Spinal cord (tissue), 10 donors: ENCODE data around the gene POMT2. TPM values are rescaled to one million over a fixed set of nuclear protein-coding genes. Genes with fewer than 3 reads are reported as not detected.

Source experiments
- DNase-seq, 6 donors: peaks; one replicate each; pipeline versions ENCODE4 v3.0.0 to v3.0.0-alpha.2; 2013 to 2015; ENCODE audit warnings: low spot score in 6 of 6, low read depth in 4 of 6
- H3K27ac ChIP-seq: one replicate; pipeline ENCODE4 v1.5.1; 2013; ENCODE audit warnings: low read depth, low read length, control low read depth
- H3K27me3 ChIP-seq: one replicate; pipeline ENCODE4 v1.6.1; 2013; ENCODE audit warnings: low read length; ENCODE audit not compliant: control insufficient read depth, insufficient read depth
- H3K36me3 ChIP-seq: one replicate; pipeline ENCODE4 v1.6.1; 2013; ENCODE audit warnings: low read length; ENCODE audit not compliant: control insufficient read depth, insufficient read depth
- H3K4me1 ChIP-seq: one replicate; pipeline ENCODE4 v1.6.1; 2013; ENCODE audit warnings: low read length; ENCODE audit not compliant: control insufficient read depth, insufficient read depth
- H3K4me3 ChIP-seq: one replicate; pipeline ENCODE4 v1.5.1; 2013; ENCODE audit warnings: low read depth, low read length, control low read depth
- H3K9me3 ChIP-seq: one replicate; pipeline ENCODE4 v1.6.1; 2013; ENCODE audit warnings: low read length; ENCODE audit not compliant: control insufficient read depth, insufficient read depth
- WGBS: methylation state at CpG from one replicate; pipeline ENCODE4 v1.1.5; 2013; ENCODE audit warnings: missing lambda C conversion rate; ENCODE audit not compliant: insufficient coverage; 5-methylcytosine and 5-hydroxymethylcytosine counted together
- polyA plus RNA-seq, 2 donors: library from polyadenylated mRNA; unstranded; fragments of 120-200 nt; gene quantifications; one replicate each; pipeline ENCODE4 v1.2.1, GENCODE V29; 2013; ENCODE audit not compliant: insufficient read length in 2 of 2
- total RNA-seq, 2 donors: library from RNA; depleted of rRNA in 1 of 2; stranded (reverse); fragments of 120-200 nt in 1 of 2; fragments of >200 nt in 1 of 2; gene quantifications; one replicate each; pipeline versions ENCODE4 v1.2.3 to v1.2.4, GENCODE V29; 2013 to 2014
- donor health status: healthy.

Gene POMT2
- total and polyA plus RNA-seq, 4 donors = 19.9 to 55.7 (median 31.2) TPM

GRCh38 chr14:77275601-77276017, 45.1 kb downstream of the POMT2 start:
- H3K4me1 ChIP-seq = peaks cover 24% of the 10 kb centered on the region
- WGBS = no CpG with 5 or more reads among the region's 8 CpGs
- DNase-seq = peak in 2 of 6 donors; percentile 50 to 78
- no peak overlapping the region for H3K27ac ChIP-seq
- peaks cover 8% of the 10 kb centered on the region for H3K27me3 ChIP-seq
- H3K9me3 ChIP-seq = no peaks in the 10 kb centered on the region
- no peak overlapping the region for H3K4me3 ChIP-seq
- H3K36me3 ChIP-seq = peaks cover 51% of the 10 kb centered on the region

GRCh38 chr14:77275041-77275580, 45.6 kb downstream of the POMT2 start:
- H3K27ac ChIP-seq = no peak overlapping the region

GRCh38 chr14:77273796-77274195, 46.9 kb downstream of the POMT2 start:
- Histone ChIP-seq H3K4me1 (peaks cover 27% of the 10 kb centered on the region), H3K27me3 (peaks cover 21% of the 10 kb centered on the region), H3K36me3 (peaks cover 33% of the 10 kb centered on the region), H3K9me3 (no peaks in the 10 kb centered on the region), H3K27ac (no peak overlapping the region), H3K4me3 (no peak overlapping the region)
- no peak for DNase-seq
- 80% methylated on average over 4 of the region's 4 CpGs for WGBS

More at GRCh38 chr14:77275041-77275580, 45.6 kb downstream of the POMT2 start:
- DNase-seq = peak in 1 of 6 donors; percentile 74
- Histone ChIP-seq H3K27me3 (peaks cover 12% of the 10 kb centered on the region), H3K36me3 (peaks cover 46% of the 10 kb centered on the region), H3K4me3 (no peak overlapping the region), H3K9me3 (no peaks in the 10 kb centered on the region), H3K4me1 (peaks cover 26% of the 10 kb centered on the region)
- 47% methylated on average over 2 of the region's 5 CpGs for WGBS

GRCh38 chr14:77272261-77272660, 48.4 kb downstream of the POMT2 start:
- H3K9me3 ChIP-seq = peaks cover 4% of the 10 kb centered on the region
- H3K27me3 ChIP-seq = peaks cover 23% of the 10 kb centered on the region
- no peak for DNase-seq
- peaks cover 27% of the 10 kb centered on the region for H3K4me1 ChIP-seq
- H3K4me3 ChIP-seq = no peak overlapping the region
- H3K36me3 ChIP-seq = peaks cover 18% of the 10 kb centered on the region
- no peak overlapping the region for H3K27ac ChIP-seq
- 100% methylated on average over 1 of the region's 4 CpGs for WGBS

GRCh38 chr14:77271113-77271710, 49.5 kb downstream of the POMT2 start, which contains the start of gene NGB:
NGB (minus strand) TSS chr14:77271206; CDS start chr14:77270937, 269 bp downstream.
- peak in 1 of 6 donors; percentile 21 for DNase-seq
- 10% methylated on average over 37 of the region's 38 CpGs for WGBS
- peaks cover 10% of the 10 kb centered on the region for H3K36me3 ChIP-seq
- peaks cover 25% of the 10 kb centered on the region for H3K4me1 ChIP-seq
- H3K27ac ChIP-seq = no peak within 1 kb of the TSS
- peak within 1 kb of the TSS; percentile 5 for H3K4me3 ChIP-seq
- peaks cover 4% of the 10 kb centered on the region for H3K9me3 ChIP-seq
- H3K27me3 ChIP-seq = peaks cover 23% of the 10 kb centered on the region

- Histone ChIP-seq H3K36me3 (peaks cover 7% of the 10 kb centered on the region), H3K27me3 (peaks cover 23% of the 10 kb centered on the region), H3K4me1 (peaks cover 25% of the 10 kb centered on the region), H3K4me3 (peak overlapping the region; percentile 5), H3K9me3 (peaks cover 4% of the 10 kb centered on the region), H3K27ac (no peak overlapping the region)
- DNase-seq = peak in 1 of 6 donors; percentile 26
- 2% methylated on average over 84 of the region's 84 CpGs for WGBS
Observed at GRCh38 chr14:77270361-77271112, 50.1 kb downstream of the POMT2 start.

GRCh38 chr14:77268989-77269600, 51.6 kb downstream of the POMT2 start:
- Histone ChIP-seq H3K9me3 (peaks cover 4% of the 10 kb centered on the region), H3K4me3 (no peak overlapping the region), H3K27me3 (peaks cover 23% of the 10 kb centered on the region), H3K36me3 (peaks cover 3% of the 10 kb centered on the region), H3K4me1 (peaks cover 25% of the 10 kb centered on the region), H3K27ac (no peak overlapping the region)
- peak in 1 of 6 donors; percentile 16 for DNase-seq
- WGBS = 61% methylated on average over 5 of the region's 8 CpGs

- H3K36me3 ChIP-seq = peaks cover 3% of the 10 kb centered on the region
- peaks cover 25% of the 10 kb centered on the region for H3K4me1 ChIP-seq
- no peak overlapping the region for H3K27ac ChIP-seq
- peaks cover 4% of the 10 kb centered on the region for H3K9me3 ChIP-seq
- 84% methylated on average over 5 of the region's 5 CpGs for WGBS
- no peak for DNase-seq
- no peak overlapping the region for H3K4me3 ChIP-seq
- peaks cover 23% of the 10 kb centered on the region for H3K27me3 ChIP-seq
Observed at GRCh38 chr14:77267937-77268699, 52.6 kb downstream of the POMT2 start.

- 91% methylated on average over 8 of the region's 8 CpGs for WGBS
- Histone ChIP-seq H3K27me3 (peaks cover 17% of the 10 kb centered on the region), H3K4me3 (no peak overlapping the region), H3K36me3 (peaks cover 3% of the 10 kb centered on the region), H3K4me1 (peaks cover 26% of the 10 kb centered on the region), H3K27ac (no peak overlapping the region), H3K9me3 (peaks cover 4% of the 10 kb centered on the region)
- no peak for DNase-seq
Observed at GRCh38 chr14:77266336-77266735, 54.3 kb downstream of the POMT2 start.
